DMS53 treated with DMSO at 0.1 percent for 48 hours (cell line): Measurements from ENCODE around the gene ERBB4.
"Not testable (repeated sequence)": the region's sequence is repeated elsewhere in the genome, so short reads cannot be mapped to it uniquely, and the experiment has no call there.

Source experiments
- DNase-seq: peaks from one replicate; lab custom pipeline; 2025; ENCODE audit not compliant: unreplicated experiment; lab: John Stamatoyannopoulos, UW

Gene ERBB4

DNA sequence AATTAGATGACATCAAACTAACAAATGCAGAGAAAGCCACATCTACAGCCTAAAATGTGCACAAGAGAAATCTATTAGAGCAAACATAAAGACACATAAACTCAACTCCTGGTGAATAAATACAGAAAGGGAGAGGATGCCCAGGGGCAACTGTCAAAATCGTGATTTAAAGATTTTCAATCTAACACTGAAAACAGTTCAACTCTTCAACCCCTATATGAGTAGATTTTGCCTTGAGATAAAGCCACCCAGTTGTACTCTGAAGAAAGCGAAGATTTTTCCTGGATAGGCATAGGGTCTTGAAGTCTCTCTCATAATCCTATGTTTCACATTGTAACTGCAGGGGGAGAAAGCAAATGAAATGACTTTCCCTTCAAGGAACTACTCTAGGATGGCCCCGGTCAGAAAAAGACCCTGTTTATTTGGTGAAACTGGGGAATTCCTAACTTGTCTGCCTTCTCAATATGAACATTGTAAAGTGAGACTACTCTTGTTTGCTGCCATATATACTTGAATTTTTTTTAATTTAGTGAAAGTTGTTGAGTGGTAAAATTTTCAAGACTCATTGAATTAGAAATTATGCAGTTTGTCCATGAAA, 226.7 kb downstream of the ERBB4 start:
- DNase-seq, result no peak

DNA sequence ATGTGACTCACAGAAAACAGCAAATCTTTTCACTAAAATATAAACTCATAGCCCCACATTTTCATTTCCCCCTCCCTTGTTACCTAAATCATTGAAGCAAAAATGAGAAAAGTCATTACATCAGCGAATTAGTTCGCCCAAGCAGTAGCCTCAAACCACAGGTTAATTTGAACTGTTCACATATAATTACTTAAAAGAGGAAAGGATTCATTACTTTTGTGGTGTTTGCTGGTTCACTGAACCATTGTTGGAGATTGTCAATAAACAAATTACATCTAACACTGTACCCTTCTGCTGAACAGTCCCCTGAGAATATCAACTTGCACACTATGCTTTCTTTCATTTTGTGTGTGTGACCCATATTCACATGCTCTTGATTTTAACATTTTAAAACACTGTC, 238.7 kb downstream of the ERBB4 start:
- no peak for DNase-seq

DNA sequence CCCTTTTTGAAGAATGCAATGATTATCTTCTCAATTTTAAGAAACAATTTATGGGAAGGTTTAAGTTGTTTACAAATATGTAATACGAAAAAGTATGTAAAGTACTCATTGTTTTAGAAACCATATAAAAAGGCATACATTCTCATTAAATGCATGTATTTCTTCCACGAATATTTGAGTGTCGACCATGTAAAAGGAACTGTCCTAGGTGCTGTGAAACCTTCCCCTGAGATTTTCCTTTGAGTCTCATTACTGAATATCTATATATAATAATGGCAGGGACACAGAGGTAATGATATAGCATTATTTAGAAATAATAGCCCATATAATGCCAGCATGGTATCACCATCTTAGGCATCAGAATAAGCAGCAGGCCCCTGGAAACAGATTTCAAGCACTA, 239.3 kb downstream of the ERBB4 start:
- DNase-seq, result no peak

DNA sequence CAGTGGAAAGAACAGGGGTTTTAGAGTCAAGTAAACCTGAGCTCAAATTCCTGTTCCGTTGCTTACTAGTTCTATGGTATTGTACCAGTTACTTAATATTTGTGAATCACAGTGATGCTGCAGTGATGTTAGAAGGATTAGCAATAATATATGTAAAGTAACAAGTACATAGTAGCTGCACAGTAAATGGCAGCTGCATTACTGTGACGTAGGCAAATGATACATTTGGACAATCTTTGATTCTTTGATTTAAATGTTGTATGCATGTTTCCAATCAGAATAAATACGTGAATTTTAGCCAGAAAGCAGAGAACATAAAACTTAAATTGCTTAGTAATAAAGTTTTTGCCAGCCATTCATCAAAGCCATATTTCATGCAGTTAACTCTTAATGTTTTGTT, 243.0 kb downstream of the ERBB4 start:
- no peak for DNase-seq

DNA sequence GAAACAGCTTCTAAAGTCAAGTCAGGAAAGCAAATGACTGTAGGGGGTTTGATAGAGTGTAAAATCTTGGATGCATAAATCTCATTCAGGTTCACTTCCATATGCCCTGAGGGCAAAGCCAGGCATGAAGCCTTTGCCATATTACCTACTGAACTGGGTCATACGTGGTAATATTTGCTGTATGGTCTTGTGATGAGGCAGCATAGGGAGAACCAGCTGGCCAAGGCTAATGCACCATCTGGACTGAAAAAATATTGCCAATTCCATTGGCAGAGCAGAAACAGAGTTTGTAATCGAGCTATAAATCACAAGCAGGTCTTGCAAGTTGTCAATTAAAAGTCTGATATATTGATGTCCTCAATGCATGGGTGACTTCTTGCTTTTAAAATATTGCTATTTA, 243.8 kb downstream of the ERBB4 start:
- no peak for DNase-seq

DNA sequence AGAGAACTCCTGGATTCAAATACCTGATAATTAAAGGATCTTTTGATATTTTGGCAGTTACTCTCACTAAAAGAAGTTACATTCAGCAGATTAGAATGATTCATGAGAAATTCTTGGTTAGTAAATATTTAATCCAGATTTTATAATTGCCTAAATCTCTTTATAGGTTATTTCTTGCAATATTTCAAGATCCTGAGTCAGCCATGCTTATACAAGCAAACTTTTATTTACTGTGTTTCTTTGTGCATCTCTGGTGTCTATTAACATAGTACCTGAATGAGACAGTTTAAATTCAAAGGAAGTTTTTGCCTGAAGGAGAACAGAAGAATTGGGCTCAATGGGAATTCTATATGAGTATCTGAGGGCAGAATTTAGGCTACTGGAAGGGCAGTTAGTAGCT, 249.3 kb downstream of the ERBB4 start:
- no peak for DNase-seq

DNA sequence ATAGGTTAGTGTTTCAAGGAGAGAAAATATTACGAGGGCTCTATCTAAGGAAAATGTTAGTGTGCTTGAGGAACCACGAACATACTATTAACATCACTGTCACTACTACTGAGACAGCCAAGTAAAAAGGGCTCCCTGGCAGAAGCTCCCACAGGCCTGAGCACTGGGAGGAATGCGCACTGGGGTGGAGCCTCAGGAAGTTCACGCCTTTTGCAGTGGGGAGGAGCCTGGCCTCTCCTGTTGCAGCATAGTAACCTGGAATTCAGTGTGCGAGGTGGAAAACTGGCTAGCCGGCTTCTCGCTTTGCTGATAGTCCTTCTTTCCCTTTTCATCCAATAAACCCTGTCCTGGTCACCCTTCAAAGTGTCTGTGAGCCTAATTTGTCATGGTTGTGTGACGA, 250.3 kb downstream of the ERBB4 start:
- DNase-seq, result no peak

DNA sequence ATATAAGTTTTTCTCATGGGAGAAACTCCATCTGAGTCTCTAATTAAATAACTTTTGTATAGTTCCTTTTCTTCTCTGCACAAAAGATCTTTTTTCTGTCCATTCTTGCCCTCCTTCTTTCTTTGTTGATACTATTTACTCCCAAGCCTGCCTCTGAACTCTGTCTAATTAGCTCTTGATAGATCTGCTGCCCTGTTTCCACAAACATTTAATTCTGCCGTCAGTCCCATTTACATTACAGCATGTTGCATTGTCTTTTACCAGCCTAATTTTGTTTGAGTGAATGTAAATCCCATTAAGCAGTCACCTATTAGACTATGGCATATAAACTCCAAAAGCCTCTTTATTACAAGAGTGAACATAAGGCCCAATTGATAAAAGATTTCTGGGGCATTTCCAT, 254.4 kb downstream of the ERBB4 start:
- DNase-seq, result no peak

DNA sequence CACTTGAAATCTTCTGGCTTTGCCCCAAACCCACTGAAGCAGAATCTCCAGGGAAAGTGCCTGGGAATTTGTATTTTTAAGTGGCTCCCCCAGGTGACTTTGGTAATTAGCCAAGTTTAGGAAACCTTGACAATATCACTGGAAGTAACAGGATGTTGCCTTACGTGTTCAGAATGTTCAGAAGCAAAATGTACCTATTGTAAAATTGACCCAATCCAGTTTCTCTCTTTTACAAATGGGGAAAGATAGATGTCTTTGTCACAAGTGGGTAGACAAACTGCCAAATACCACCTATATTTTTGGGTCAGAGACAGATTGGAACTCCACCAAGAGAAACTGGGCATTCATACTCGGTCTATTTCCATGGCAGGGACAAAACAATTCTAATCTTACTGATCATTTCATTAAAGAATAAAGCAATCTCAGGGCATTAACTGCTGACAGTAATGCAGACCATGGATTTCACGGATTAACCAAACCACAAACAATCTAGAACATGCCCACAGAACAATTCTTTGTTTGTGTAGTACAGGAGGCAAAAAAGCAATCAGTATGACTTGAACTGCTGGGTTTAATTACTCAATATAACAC, 255.8 kb downstream of the ERBB4 start:
- no peak for DNase-seq

DNA sequence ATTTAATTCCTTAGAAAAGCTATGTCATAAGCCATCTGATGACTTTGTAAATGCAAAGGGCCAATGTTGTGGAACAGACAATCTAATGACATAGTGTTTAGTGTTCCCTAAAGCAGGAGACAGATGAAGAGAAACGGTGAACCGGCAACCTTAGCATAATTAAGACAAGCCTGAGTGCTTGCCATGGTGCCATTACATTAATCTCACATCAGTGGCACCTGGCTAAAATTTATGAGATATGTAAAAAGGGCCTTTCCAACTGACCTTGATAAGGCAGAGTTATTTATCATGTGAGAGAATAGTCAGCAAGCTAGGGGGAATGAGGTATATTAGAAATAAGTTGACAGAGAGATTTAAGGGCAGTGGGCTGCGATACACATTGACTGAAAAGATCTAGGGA, 261.8 kb downstream of the ERBB4 start:
- DNase-seq, result no peak

DNA sequence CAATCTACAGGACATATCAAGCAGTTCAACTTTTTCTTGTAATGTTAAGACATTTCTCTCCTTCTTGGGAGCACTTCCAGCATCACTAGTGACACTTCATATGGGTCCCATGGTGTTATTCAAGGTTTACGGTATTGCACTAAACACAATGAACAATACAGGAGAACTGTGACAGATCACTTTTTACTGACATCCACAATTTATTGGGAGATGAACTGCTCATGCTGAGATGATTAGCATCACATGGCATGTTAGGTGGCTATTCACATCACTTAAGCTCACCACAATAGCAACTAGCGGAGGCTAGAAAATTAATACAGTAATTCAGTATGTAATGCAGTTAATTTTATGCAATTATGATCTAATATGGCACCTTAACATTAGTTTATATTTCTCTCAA, 264.4 kb downstream of the ERBB4 start:
- DNase-seq, result no peak

DNA sequence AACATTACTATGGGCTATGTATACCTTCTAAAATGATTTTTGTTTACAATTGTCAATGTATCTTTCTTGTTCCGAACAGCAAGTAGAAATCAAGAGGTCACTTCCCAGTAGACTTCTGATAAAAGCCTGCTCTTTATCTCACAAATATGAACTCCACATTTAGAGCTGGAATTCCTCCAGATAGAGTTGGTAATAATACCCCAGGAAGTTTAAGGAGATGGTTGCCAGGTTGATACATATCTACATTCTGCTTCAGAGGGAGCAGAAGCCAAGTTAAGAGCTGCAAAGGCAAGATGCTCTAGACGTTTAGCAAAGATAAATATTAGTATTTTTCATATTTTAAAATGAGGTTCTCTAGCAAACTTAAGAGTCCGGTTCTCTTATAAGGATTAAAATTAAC, 267.0 kb downstream of the ERBB4 start:
- no peak for DNase-seq

DNA sequence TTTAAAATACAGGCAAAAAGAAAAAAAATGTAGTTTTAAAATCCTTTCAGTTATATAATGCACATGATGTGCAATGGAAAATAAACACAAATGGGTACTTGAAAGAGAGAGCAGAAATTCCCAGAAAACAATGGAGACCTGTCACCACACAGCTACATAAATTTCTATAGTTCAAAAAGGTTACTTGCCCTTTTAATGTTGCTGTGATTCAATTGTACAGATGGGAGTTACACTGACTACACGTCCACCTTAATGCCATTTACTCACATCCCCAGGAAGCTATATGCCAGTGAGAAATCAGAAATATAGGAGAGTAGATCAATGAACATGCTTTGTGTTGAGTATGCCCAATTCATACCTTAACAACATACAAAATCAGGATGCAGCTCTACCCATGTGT, 269.6 kb downstream of the ERBB4 start:
- DNase-seq, result no peak

DNA sequence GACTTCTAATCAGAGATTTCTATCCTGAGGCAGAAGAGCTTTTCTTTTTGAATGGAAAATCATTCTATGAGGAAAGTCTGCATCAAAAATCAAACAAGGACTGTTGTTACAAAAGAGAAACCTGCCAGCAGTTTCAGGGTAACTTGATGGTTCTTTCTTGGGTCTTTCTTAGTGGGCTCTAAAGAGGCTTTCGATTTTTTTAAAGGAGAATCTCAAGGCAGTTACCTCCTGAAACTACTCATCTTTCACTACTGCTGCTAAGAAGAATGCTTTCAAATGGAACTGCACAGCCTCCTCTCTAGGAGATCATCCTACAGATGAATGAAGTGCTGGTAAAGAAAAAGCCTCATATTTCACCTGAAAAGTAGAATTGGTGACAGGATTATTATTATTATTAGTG, 272.3 kb downstream of the ERBB4 start:
- no peak for DNase-seq

DNA sequence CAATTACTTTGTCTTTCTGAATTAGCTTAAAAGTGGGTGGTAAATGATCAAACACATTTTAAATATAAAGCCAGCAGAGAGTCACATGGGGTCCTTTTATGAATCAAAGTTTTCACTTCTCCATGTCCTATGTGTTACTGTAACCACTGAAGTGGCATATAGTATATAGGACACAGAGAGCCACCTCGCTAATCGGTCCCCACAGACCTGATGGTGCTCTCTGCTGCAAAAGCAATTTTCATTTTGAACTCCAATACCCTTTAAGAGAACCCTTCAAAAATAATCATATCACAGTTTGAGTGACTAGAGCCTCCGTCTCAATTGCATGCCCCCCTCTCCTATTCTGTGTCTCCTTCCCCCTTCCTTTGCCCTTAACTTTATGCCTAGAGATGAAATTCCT, 272.8 kb downstream of the ERBB4 start:
- no peak for DNase-seq

DNA sequence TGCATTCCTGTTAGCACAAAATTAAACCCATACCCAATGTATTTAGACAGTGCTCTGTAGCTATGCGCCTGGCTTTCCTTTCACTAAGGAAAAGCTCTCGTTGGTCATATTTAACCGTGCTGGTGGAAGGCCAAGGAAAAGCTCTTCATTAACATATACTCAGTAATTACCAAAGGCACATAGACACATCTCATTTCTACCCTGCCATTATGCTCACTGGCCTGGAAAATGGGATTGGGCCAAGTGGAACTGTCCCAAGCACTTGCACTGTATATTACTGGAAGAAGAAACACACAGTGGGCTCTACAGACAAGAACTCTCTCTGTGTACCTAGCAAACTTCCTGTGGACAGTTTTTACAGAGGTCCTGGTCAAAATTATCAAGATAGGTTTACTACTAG, 274.4 kb downstream of the ERBB4 start:
- DNase-seq, result no peak

DNA sequence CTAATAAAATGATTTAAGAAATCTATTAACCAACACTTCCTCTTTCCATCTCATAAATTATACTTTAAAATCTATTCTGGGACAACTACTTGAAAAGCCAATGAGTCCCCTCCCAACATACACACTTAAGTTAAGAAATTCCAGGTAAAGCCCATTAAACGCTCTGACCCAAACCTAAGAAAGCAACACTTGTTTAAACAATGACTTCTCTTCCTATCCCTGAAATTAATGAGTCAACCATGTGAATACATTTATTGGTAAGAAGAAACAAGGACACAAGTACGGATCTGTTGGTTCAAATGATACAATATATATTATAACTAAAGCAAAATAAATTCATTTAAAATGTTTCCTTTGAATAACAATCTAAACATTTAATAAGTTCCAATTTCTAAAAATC, 279.4 kb downstream of the ERBB4 start:
- DNase-seq, result no peak

DNA sequence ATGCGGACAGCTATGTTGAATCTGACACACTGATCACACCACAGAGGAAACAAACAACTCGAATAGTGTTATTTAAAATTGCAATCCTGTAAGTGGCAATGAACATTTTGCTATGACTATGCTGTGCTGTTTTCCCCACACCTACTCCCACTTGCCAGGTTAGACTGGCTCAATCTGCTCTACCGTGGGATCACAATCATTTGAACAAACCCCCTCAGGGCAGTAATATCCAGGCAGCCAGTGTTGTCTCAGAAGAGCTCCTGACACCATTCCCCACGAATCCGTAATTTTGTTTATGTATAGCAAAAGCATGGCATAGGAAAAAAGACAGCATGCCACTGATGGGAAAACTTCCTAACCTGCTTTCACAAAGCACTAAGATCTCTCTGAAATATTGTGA, 284.3 kb downstream of the ERBB4 start:
- DNase-seq, result no peak

DNA sequence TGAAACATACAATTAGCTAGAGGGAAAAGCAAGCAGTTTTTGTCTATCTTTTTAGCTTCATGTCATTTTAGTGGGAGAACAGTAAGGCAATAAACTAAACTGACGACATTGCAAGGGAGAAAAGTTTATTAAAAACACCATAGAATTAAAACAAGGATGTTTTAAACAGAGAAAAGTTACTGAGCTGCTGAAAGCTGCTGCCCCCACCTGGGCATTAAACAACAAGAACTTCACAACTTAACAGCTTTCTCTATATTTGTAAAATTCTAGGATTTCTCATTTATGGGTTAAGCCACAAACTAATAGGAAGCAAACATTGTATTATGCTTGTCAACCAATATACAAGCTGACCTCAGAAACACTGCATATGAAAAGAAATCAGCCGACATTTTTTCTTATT, 289.2 kb downstream of the ERBB4 start:
- DNase-seq, result peak; percentile 1

DNA sequence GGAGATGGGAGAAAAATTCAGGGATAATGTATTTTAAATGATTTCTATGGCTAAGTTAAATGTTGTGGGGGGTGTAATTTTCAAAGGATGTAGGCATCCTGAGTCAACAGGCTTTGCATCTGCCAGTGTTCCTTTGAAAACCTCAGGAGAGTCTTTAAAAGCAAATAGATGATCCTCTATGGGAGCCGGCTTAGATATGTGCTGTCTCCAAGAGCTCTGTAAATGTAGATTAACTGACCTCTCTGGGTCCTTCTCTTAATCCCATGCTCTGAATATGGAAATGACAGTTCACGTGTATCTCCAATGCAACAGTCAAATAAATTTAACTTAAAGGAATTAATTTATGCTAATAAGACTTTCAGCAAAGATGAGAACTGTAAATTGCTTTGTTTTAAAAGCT, 292.7 kb downstream of the ERBB4 start:
- DNase-seq, result no peak

DNA sequence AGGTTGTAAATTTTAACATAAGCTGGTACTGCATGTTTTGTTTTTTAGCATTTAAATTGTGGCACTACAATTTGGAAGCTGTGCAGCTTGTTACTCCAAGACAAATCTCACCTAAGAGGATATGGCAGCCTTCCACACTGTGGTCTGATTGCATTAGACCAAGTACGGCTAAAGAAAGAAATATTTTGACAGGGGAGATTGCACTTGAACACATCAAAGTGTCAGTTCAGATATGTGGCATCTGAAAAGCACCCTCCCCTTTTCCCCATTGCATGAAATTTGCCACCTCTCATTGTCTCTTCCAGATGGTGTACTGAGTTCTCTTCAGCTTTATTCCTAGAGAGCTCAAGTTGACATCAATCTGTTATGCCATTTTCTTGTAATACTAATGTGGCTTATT, 295.9 kb downstream of the ERBB4 start:
- no peak for DNase-seq

DNA sequence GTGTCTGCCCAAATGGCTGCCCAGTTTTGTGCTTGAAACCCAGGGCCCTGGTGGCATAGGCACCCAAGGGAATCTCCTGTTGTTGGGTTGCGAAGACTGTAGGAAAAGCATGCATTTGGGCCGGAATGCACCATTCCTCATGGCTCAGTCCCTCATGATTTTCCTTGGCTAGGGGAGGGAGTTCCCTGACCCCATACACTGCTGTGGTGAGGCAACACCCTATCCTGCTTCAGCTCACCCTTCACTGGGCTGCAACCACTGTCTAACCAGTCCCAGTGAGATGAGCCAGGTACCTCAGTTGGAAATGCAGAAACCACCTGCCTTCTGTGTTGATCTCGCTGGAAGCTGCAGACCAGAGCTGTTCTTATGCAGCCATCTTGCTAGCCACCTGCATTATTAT, 300.4 kb downstream of the ERBB4 start:
- not testable (repeated sequence) for DNase-seq

DNA sequence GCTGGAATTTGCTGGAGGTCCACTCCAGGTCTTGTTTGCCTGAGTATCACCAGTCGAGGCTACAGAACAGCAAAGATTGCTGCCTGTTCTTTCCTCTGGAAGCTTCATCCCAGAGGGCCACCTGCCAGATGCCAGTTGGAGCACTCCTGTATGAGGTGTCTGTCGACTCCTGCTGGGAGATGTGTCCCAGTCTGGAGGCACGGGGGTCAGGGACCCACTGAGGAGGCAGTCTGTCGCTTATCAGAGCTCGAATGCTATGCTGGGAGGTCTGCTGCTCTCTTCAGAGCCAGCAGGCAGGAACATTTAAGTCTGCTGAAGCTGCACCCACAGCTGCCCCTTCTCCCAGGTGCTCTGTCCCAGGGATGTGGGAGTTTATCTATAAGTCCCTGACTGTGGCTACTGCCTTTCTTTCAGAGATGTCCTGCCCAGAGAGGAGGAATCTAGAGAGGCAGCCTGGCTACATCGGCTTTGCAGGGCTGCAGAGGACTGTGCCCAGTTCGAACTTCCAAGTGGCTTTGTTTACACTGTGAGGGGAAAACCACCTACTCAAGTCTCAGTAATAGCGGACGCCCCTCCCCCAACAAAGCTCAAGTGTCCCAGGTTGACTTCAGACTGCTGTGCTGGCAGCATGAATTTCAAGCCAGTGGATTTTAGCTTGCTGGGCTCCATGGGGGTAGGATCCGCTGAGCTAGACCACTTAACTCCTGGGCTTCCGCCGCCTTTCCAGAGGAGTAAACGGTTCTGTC, 301.1 kb downstream of the ERBB4 start:
- DNase-seq, result no peak
